Stimulated activated CD8-positive, alpha-beta memory T cell treated with anti-CD3 and anti-CD28 coated beads, Interleukin-4, amount 100 ng/mL, for 24 hours (primary cell): ENCODE measurements around the gene FBXO10.

ENCODE experiments used
- DNase-seq: peaks from one replicate; pipeline ENCODE4 v3.0.0-alpha.2; 2020; ENCODE audit warnings: low read depth

The FBXO10 gene

DNA sequence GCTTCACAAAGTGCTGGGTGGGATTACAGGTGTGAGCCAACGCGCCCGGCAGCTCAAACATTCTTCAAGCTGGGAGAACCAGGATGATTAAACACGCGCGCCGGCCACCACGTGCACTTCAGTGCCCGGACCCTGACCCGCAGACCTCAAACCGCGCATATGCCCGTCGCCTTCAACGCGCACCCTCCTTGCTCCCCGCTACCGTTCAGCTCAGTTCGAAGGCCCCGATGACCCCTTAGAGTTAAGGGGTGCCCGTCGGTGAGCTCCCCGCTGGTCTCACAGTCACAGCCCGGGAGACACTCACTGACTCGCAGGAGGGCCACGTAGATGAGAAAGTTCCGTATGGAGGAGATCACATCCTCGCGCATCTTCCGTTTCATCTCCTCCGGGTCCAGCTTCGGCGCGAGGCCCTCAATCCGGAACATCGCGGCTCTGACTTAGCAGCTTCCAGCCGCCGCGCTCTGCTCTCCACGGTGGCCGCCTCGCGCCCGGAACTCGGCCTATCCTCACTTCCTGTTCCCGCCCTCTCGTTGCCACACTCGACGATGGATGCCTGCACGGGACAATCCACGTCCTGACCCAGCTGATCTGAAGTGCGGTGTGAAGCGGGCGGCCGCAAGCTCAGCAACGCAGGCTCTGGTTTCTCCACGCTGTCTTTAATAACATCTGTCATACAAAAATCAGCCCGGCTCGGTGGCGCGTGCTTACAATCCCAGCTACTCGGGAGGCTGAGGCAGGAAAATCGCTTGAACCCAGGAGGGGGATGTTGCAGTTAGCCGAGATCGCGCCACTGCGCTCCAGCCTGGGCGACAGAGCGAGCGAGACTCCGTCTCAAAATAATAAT, 16.1 kb upstream of the FBXO10 start, which contains the start of gene TOMM5:
TOMM5 (minus strand) TSS at position 490 of the 844 bp plus-strand sequence; CDS start at position 425, 65 bp downstream.
- peak; percentile 87 for DNase-seq

DNA sequence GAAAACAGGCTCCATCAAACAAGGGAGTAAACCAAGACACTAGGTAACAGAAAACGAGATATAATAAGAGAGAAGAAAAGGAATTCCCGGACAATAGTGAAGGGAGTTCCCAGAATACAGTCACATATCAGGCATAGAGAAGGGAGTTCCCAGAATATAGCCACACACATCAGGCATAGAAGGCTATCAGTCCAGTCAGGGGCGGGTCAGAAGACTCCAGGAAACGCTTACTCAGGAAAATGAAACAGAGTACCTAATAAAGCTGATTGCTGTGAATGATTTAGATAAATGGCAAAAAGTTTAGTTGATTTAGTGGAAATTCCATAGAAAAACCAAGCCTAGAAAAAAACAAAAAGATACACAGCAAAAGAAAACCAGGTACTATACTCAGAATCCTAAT, 11.3 kb upstream of the FBXO10 start:
- DNase-seq: no peak

DNA sequence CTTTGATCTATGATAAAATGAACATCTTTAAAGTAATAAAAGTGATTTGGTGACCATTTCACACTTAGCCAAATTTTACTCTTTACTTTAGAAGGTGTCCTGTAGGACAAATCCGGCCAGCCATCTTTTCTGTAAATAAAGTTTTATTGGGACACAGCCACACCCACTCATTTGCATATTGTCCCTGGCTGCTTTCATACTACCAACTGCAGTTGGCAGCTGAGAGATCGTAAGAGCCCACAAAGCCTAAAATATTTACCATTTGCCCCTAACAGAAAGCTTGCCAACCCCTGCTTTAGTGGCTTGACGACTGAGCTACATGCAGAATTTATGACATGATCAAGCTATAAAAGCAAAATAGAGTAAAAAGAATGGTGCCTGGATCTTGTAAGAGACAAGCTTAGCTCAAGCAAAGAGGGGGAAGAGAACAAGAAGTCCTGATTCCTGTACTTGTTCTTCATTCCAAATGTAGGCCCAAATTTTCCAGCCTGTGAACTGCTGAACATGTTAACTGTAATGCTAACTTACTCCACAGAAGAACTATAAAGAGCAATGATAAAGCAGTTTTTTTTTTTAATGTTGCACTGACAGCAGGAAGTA, 7.4 kb upstream of the FBXO10 start:
- no peak for DNase-seq

DNA sequence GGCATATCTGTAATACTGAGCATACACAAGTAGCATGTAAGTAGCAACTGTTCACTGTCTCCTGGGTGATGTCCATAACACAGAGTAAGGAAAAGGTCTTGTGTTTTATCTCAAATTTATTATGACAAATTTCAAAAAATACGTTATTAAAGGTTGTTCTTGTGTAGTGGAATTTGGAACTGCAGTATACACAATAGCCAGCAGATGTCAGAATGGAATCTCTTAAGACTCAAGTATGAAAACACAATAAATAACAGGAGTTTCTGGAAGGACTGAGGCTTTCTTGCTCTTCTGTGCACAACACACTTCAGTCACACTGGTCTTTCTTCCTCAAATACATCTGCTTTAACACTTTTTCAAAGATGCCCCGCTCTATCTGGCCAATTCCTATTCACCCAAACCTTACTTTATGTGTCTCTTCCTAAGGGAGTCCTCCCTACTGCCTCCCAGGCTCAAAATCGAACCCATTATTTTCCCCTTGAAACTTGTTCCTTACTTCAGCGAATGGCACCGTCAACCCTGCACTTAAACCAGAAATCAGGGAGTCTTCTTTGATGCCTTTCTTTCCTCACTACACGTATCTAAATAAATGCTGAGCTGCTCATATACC, 6.5 kb upstream of the FBXO10 start:
- no peak for DNase-seq

DNA sequence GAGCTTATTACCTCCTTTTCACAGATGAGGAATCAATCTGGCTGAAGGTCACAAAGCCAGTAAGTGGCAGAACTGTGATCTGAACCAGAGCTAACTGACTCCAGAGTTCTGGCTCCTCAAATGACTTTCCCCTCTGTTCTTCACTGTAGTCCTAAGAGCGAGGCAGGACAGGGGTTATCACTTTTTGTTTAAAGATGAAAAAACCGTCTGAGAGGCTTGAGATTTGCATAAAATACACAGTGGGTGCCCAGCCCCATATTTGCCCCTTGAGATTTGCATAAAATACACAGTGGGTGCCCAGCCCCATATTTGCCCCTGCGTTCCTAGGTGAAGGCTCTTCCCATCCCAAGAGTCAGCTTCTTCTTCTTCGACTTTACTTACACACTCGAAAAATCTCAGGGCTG, 667 bp downstream of the FBXO10 start:
- no peak for DNase-seq

DNA sequence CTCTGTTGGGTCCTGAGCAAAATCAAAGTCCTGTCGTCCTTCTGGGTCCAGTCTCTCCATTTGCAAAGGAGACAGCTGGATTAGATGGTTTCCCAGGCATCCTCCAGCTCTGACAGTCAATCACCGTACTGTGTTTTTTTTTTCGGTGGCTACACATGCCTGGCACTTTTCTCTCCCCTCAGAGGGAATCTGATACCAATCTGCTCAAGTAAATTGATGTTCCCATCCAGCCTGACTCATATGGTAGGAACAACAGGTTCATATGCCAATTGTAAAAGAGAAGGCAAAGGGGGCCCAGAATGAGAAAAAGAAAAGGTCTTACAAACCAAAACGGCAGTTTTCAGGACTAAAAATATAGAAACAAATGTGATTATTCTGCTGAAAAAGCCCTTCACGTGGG, 1.2 kb downstream of the FBXO10 start:
- DNase-seq: no peak

DNA sequence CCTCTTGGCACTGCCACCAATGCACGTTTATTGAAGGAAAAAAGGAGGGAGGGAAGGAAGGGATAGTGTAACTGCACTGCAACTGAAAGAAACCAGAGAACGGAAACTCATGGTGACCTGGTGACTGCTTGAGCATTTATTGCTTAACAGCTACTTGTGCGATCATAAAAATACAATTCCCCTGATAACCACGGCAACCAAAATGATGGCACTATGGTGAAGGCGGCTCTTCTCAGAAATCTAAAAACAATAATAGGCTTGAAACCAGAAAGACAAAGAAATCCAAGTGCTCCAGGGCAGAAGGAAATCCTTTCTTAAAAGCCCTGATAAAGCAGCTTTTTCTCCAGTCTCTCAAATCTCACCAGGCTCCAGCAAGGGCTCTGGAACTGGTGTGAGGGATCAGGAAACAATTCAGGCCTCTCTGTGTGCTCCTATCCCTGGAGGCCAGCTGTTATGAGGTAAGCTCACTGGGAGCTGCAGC, 1.9 kb downstream of the FBXO10 start:
- no peak for DNase-seq

DNA sequence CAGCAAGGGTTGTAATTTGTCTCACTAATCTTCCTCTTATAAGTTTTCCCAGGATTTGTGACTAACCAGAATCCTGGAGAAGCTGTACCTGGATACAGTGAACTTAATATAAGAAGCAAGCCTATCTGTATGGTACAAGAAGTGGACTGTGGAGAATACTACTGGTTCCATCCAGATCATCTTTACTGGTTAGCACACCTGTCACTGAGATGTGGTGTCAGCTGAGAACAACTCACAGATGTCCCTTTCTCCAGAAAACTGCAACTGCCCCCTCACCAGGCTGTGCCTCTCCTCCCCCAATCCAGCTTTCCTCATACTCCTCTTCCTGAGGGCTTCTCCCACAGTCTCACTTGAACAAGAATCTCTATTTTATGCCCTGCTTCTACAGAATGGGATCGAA, 4.9 kb downstream of the FBXO10 start:
- DNase-seq: no peak

DNA sequence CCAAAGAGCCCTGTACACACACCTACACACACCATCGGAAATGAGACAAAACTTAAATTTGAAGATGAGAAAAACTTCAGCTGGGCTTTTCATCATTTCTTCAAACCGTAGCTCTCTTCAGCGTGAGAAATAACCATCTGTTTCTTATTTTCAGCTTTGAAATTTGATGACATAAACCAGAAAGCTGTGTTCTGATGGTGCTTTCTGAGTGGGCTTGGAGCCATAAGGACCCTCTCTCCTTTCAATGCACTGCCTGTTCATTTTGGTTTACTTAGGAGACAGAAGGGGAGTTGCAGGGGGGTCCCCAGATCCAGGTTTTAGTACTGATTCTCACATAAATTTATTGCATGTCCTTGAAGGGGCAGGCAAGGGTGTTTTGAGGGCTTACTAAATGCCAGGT, 9.5 kb downstream of the FBXO10 start:
- no peak for DNase-seq

DNA sequence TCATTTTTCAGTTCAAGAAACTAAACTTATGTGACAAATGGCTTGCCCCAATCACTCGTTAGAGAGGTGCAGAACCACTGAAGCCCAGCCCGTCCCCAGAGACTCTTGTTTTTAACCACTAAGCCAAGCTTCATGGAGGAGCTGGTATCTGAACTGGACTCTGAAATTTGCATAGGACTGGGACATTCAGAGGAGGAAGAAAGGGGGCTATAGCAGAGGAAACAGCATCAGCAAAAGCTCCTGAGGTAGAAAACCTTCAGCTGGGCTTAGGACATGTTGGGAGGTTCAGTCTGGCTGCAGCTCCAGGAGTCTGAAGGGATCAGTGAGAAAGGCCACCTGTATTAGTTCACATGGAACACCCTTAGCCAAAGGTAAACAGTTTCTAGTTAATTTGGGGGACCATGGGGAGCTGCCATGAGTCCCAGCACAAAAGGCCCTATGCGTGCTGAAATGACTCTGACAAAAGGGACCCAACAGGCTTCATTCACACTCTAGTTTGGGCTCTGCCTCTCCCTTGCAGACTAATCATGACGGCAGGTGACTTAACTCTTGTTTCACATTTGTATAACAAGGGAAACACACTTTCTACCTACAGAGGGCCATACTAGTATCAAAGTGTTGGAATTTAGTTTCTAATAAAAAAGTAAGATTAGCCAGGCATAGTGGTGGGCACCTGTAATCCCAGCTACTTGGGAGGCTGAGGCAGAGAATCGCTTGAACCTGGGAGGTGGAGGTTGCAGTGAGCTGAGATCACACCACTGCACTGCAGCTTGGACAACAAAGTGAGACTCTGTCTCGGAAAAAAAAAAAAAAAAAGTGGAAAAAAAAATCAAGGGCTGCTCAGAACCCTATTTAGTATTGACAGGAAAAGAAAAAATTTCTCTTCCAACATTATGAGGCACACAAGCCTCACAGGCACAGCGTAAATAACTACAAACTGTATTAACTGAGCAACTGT, 10.2 kb downstream of the FBXO10 start:
- DNase-seq: no peak

DNA sequence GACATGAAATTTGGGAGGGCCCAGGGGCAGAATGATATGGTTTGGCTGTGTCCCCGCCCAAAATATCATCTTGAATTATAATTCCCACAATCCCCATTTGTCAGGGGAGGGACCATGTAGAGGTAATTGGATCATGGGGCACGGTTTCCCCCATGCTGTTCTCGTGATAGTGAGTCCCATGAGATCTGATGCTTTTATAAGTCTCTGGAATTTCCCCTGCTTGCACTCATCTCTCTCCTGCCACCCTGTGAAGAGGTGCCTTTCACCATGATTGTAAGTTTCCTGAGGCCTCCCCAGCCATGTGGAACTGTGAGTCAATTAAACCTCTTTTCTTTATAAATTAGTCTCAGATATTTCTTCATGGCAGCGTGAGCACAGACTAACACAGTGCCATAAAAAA, 11.3 kb downstream of the FBXO10 start:
- DNase-seq: no peak

DNA sequence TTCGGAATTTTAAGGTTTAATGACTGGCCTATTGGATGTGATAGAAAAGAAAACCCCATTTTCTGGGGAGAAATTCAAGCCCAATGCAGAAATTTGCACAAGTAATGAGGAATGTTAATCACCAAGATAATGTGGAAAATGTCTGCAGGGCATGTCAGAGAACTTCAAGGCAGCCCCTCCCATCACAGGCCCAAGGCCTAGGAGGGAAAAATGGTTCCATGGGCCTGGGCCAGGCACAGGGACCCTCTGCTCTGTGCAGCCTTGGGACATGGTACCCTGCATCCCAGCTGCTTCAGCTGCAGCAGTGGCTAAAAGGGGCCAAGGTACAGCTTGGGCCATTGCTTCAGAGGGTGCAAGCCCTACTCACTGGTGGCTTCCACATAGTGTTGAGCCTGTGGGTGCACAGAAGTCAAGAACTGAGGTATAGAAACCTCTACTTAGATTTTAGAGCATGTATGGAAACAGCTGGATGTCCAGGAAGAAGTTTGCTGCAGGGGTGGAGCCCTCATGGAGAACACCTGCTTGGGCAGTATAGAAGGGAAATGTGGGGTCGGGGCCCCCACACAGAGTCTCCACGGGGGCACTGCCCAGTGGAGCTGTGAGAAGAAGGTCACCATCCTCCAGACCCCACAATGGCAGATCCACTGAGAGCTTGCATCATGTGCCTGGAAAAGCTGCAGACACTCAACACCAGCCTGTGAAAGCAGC, 12.2 kb downstream of the FBXO10 start:
- no peak for DNase-seq

DNA sequence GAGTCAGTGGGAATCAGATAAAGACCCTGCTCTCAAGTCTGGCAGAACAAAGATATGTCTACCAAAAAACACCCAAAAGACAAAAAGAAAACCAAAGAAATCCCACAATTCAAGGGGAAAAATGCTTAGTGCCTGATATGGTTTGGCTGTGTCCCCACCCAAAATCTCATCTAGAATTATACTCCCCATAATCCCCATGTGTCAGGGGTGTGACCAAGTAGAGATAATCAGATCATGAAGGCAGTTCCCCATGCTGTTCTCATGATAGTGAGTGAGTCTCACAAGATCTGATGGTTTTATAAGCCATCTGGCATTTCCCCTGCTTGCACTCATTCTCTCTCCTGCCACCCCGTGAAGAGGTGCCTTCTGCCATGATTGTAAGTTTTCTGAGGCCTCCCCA, 13.4 kb downstream of the FBXO10 start:
- no peak for DNase-seq

DNA sequence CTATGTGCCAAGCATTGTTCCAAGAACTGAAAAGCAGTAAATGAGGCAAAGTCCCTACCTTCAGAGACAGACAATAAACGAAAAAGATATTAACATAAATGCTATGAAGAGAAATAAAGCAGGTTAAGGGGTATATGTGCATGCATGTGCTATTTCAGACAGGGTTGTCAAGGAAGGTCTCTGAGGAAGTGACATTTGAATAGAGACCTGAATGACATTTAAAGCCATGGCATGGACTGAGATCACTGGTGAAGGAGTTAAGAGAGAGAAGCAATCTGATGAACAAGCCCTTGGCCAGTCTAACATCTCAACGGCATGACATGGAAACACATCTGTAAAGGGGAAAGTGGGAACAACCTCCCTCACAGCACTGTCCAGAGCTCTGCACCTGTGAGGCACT, 14.5 kb downstream of the FBXO10 start:
- DNase-seq: no peak

DNA sequence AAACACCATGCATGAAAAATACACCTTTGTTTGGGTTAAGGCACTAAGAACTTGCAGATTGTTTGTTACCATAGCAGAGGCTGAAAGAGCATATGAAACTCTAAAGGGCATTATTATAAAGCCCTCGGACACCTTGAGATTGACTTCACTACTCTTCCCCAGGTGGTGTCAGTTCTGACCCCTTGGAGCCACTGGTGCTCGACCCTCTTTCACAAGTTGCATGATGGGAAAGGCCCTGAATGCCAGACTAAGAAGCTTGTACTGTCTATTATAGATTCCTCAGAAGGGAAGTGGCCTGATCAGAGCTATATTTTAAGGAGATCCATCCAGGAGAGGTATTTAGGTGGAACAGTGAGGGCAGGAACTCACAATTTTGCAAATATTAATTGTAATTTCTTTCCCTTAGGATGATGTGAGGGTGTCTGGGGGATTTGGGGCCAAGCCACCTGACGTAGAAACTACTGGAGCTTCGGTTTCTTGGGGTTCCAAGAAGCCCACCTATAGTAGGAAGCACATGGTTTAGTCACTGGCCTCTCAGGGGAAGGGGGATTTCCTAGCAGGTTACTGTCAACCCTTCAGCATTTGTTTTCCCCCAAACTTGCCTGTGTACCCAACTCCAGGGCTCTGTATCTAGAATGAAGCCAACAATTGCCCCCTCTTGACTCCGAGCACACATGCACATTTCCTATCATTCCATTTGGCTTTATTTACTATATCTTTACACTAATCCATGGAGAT, 16.2 kb downstream of the FBXO10 start:
- no peak for DNase-seq

DNA sequence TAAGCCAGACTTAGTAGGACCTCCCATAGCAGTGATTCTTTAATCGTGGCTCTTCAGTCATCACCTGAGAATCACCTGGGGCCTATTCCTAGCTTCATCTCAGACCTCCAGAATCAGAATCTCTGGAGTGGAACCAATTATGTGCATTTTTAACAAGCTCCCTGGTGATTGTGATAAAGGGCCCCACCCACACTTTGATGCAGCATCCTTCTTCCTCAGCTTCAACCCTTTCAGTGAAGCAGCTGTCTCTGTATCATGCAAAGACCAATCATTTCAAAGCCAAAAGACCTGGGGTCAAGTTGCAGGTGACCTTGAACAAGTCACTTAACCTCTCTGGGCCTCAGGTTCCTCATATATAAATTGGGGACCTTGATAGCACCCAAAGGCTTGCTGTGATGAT, 17.1 kb downstream of the FBXO10 start:
- no peak for DNase-seq

DNA sequence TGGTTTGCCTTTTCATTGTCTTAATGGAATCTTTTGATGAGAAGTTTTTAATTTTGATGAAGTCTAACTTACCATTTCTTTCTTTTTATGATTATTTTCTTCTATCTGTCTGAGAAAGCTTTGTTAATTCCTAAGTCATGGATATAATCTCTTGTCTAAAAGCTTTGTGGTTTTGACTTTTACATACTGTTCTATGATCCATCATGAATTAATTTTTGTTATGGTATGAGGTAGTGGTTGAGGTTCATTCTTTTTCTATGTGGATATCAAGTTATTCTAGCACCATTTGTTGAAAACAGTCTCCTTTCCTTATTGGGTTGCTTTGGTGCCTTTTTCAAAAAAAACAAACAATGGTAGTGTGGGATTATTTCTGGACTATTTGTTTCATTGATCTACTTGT, 20.4 kb downstream of the FBXO10 start:
- DNase-seq: no peak

DNA sequence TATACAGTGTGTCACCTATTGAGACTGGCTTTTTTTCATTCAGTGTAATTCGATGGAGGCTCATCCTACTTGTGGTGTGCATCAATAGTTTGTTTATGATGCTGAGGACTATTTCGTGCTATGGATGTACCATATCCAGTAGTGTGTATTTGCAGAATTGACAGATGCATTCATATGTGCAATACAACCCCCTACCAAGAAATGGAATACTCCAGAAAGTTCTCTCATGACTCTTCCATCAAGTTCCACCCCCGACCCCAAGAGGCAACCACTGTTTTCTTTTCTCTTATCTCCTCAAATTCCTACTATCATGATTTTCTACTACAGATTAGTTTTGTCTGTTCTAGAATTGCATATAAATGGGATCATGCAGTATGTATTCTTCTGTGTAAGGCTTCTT, 21.9 kb downstream of the FBXO10 start:
- DNase-seq: no peak

DNA sequence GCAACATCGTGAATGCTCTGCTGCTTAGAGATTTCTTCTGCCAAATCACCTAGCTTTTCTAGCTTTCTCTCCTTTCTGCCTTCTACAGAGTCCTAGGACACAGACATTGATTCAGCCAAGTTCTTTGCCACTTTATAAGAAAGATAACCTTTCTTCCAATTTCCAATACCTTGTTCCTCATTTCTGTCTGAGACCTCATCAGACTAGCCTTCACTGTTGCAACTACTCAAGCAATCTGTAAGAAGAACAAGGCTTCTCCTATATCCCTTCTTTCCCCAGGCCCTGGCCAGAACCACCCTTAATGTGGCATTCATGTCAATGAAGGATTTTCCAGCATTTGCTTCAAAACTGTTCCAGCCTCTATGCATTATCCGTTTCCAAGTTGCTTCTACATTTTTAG, 24.3 kb downstream of the FBXO10 start:
- DNase-seq: no peak

DNA sequence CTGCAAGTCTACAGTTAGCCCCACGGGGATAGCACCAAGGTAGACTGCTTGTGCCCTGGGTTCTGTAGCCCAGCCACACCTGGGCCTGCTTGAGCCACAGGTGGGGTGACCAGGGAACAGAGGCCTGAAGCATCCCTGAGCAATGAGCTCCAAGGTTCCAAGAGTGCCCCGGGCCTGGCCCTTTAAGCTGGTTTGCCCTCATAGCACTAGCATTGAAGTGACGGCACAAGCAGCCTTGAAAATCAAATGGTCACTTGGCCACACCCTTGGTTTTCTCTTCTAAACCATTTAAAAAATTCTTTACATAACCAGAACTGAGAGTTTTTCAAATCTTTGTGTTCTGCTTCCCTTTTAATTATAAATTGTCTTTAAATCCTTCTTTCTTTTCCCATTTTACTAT, 24.7 kb downstream of the FBXO10 start:
- DNase-seq: no peak

DNA sequence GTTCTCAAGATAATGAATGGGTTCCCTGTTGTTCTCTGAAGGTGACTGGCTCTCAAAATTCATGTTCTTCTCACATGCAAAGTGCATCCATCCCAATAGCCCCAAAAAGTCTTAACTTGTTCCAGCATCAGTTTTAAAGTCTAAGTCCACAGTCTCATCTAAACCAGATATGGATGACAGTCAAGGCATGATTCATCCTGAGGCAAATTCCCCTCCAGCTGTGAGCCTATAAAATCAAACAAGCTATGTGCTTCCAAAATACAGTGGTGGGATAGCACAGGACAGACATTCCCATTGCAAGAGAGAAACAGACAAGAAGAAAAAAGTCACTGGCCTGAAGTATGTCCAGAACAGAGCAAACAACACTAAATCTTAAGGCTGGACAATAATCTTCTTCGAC, 25.4 kb downstream of the FBXO10 start:
- no peak for DNase-seq
